Neural progenitor cell (in vitro differentiated cells): ENCODE data around the gene CHCHD10.

Experiments
- EZH2 ChIP-seq: fragments of 200-600 bp; sonication (generic); IDR thresholded peaks from 2 replicates; pipeline ENCODE4 v1.6.1; 2017; ENCODE audit warnings: antibody characterized with exemption, mild to moderate bottlenecking, moderate library complexity
- EZH2phosphoT487 ChIP-seq: fragments of 200-600 bp; sonication (generic); IDR thresholded peaks from 2 replicates; pipeline ENCODE4 v1.6.1; 2017; ENCODE audit warnings: antibody characterized with exemption
- TF ChIP-seq, protein P1 (sequence below): fragments of 200-600 bp; sonication (generic); IDR thresholded peaks from 2 replicates; pipeline ENCODE4 v1.5.1; 2017; ENCODE audit warnings: antibody characterized with exemption, mild to moderate bottlenecking

- TF ChIP-seq, protein P1, sequence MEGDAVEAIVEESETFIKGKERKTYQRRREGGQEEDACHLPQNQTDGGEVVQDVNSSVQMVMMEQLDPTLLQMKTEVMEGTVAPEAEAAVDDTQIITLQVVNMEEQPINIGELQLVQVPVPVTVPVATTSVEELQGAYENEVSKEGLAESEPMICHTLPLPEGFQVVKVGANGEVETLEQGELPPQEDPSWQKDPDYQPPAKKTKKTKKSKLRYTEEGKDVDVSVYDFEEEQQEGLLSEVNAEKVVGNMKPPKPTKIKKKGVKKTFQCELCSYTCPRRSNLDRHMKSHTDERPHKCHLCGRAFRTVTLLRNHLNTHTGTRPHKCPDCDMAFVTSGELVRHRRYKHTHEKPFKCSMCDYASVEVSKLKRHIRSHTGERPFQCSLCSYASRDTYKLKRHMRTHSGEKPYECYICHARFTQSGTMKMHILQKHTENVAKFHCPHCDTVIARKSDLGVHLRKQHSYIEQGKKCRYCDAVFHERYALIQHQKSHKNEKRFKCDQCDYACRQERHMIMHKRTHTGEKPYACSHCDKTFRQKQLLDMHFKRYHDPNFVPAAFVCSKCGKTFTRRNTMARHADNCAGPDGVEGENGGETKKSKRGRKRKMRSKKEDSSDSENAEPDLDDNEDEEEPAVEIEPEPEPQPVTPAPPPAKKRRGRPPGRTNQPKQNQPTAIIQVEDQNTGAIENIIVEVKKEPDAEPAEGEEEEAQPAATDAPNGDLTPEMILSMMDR = no peak
- TF ChIP-seq EZH2 (no peak), EZH2phosphoT487 (no peak)
Observed at GRCh38 chr22:23804781-23805291, 37.1 kb upstream of the CHCHD10 start.
